Activated CD4-positive, alpha-beta memory T cell treated with anti-CD3 and anti-CD28 coated beads, Interleukin-2, amount 10 ng/mL, durations not matched to agents 7 days and 5 days (primary cell): Measurements from ENCODE around the gene MUC16. TPM values are rescaled to one million over a fixed set of nuclear protein-coding genes. Genes with fewer than 3 reads are reported as not detected.
"Not testable (repeated sequence)": the region's sequence is repeated elsewhere in the genome, so short reads cannot be mapped to it uniquely, and the experiment has no call there.

Experiments used
- CTCF ChIA-PET: fragments of 350-600 bp; sonication (Branson Sonifier 250); formaldehyde crosslinking; loops from one replicate; lab custom pipeline; 2021; ENCODE audit warnings: antibody characterized with exemption, inconsistent platforms; lab: Charles Lee
- POLR2A ChIA-PET: fragments of 350-600 bp; sonication (Branson Sonifier 250); formaldehyde crosslinking; loops from one replicate; lab custom pipeline; 2021; ENCODE audit warnings: antibody characterized with exemption; lab: Charles Lee
- DNase-seq: peaks from one replicate; pipeline ENCODE4 v3.0.0-alpha.2; 2020
- H3K27ac Mint-ChIP-seq: one replicate; pipeline ENCODE4 v1.8.0; 2021; ENCODE audit warnings: mild to moderate bottlenecking, mixed read lengths
- H3K27me3 Mint-ChIP-seq: one replicate; pipeline ENCODE4 v1.8.0; 2021; ENCODE audit warnings: mixed read lengths
- H3K36me3 Mint-ChIP-seq: one replicate; pipeline ENCODE4 v1.8.0; 2021; ENCODE audit warnings: low read depth, mixed read lengths
- H3K4me1 Mint-ChIP-seq: one replicate; pipeline ENCODE4 v1.8.0; 2021; ENCODE audit warnings: mixed read lengths
- H3K4me3 Mint-ChIP-seq: one replicate; pipeline ENCODE4 v1.8.0; 2021; ENCODE audit warnings: mild to moderate bottlenecking, mixed read lengths
- H3K9me3 Mint-ChIP-seq: one replicate; pipeline ENCODE4 v1.8.0; 2021; ENCODE audit warnings: mixed read lengths
- total RNA-seq, 2 experiments: library from RNA; stranded (reverse); gene quantifications; one replicate each; pipeline ENCODE4 v1.2.3, GENCODE V29; 2021

The MUC16 gene
- total RNA-seq: under 1 TPM; under 0.01 to 0.03 TPM

- no peak for DNase-seq
- ChIA-PET POLR2A (no interaction called here), CTCF (no interaction called here)
- H3K4me3 Mint-ChIP-seq: no peak within 1 kb of the TSS
- no peaks in the 10 kb centered on the region for H3K36me3 Mint-ChIP-seq
- no peak within 1 kb of the TSS for H3K27ac Mint-ChIP-seq
- H3K27me3 Mint-ChIP-seq: no peaks in the 10 kb centered on the region
- no peaks in the 10 kb centered on the region for H3K4me1 Mint-ChIP-seq
- H3K9me3 Mint-ChIP-seq: peaks cover 5% of the 10 kb centered on the region
These were observed at the start of gene MUC16 for GRCh38 chr19:9009935-9010651. Gene MUC16 (minus strand): TSS chr19:9010409.

DNA sequence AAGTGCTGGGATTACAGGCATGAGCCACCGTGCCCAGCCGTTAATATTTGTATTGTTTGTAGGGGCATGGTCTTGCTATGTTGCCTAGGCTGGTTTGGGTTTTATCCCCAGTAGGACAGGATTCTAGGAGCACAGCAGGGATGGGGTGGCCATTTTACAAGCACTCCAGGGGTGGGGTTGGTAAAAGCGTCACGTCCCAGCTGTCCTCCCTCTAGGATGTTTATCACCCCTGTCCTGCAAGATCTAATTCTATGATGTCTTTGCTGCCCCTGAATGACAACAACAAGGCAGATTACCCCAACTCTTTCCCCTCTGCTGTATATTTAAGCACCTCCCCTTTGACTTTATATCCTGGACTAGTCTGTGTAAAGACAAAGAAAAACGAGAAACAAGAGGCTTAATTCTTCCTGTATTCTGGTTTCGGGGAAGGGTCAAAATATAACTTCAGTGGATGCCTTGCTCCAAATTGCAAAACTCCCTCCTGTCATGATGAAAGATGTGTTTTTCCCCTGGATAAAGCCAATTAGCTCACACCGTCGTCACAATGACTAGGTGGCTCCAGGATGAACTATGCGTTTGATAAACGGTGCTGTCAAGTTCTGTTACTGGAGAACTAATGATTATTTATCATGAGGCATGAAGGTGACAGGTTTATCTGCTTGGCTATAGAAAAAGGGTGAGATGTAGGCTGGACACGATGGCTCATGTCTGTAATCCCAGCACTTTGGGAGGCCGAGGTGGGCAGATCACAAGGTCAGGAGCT, 48.9 kb upstream of the MUC16 start:
- POLR2A ChIA-PET: no interaction called here
- Mint-ChIP-seq H3K4me1 (no peaks in the 10 kb centered on the region), H3K27me3 (no peaks in the 10 kb centered on the region), H3K4me3 (no peak overlapping the region), H3K27ac (no peak overlapping the region), H3K36me3 (no peaks in the 10 kb centered on the region), H3K9me3 (no peaks in the 10 kb centered on the region)
- CTCF ChIA-PET: no interaction called here
- no peak for DNase-seq

GRCh38 chr19:9057505-9058258, 47.5 kb upstream of the MUC16 start:
- ChIA-PET CTCF (no interaction called here), POLR2A (no interaction called here)
- H3K4me3 Mint-ChIP-seq: no peak overlapping the region
- H3K36me3 Mint-ChIP-seq: no peaks in the 10 kb centered on the region
- no peaks in the 10 kb centered on the region for H3K27me3 Mint-ChIP-seq
- DNase-seq: no peak
- no peaks in the 10 kb centered on the region for H3K4me1 Mint-ChIP-seq
- no peaks in the 10 kb centered on the region for H3K9me3 Mint-ChIP-seq
- no peak overlapping the region for H3K27ac Mint-ChIP-seq

GRCh38 chr19:9056131-9056530, 45.9 kb upstream of the MUC16 start:
- H3K4me1 Mint-ChIP-seq, H3K36me3 Mint-ChIP-seq, H3K27me3 Mint-ChIP-seq, CTCF ChIA-PET, H3K4me3 Mint-ChIP-seq, H3K9me3 Mint-ChIP-seq, POLR2A ChIA-PET, H3K27ac Mint-ChIP-seq, DNase-seq: not testable (repeated sequence)

DNA sequence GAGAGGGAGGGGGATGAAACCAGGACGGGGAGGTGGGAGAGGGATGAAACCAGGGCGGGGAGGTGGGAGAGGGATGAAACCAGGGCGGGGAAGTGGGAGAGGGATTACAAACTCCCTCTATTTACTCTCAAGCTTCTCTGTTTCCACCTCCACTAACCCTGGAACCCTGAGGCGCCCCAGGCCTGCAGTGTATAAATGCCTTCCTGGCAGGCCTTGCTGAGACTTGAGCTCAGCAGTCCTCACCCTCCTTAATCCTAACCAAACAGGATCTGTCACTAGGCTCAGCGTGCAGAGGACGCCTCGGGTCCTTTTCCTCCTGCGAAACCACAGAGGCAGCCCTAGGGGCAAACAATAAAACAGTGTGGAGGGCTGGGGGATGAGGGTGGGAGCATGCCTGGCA, 44.6 kb upstream of the MUC16 start:
- POLR2A ChIA-PET: no interaction called here

DNA sequence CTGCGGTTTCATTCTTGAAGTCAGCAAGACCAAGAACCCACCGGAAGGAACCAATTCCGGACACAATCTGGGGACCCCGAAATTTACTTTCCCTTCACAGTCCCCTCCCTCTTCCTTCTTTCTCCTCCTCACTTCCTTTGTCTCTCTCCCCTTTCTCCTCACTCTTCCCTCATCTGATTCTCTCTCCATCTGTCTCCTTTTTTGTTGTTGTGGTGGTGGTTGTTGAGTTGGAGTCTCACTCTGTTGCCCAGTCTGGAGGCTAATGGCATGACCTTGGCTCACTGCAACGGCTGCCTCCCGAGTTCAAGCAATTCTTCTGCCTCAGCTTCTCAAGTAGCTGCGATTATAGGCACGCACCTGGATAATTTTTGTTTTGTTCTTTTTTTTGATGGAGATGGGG, 44.0 kb upstream of the MUC16 start:
- Mint-ChIP-seq H3K27me3 (no peaks in the 10 kb centered on the region), H3K4me3 (no peak overlapping the region), H3K9me3 (no peaks in the 10 kb centered on the region), H3K27ac (no peak overlapping the region), H3K4me1 (no peaks in the 10 kb centered on the region), H3K36me3 (no peaks in the 10 kb centered on the region)
- CTCF ChIA-PET: no interaction called here
- no peak for DNase-seq
- POLR2A ChIA-PET: no interaction called here

More for the DNA sequence above, 44.6 kb upstream of the MUC16 start:
- CTCF ChIA-PET: interaction anchor here (0.7 kb wide), 1 partner anchor 643 kb away, joined by 5 read pairs; no protein-coding TSS in a partner anchor
- no peak for DNase-seq
- Mint-ChIP-seq H3K4me1 (no peaks in the 10 kb centered on the region), H3K27me3 (no peaks in the 10 kb centered on the region), H3K9me3 (no peaks in the 10 kb centered on the region), H3K36me3 (no peaks in the 10 kb centered on the region), H3K4me3 (no peak overlapping the region), H3K27ac (no peak overlapping the region)

- H3K27ac Mint-ChIP-seq, H3K4me1 Mint-ChIP-seq, H3K9me3 Mint-ChIP-seq, H3K36me3 Mint-ChIP-seq, DNase-seq, CTCF ChIA-PET, POLR2A ChIA-PET, H3K4me3 Mint-ChIP-seq, H3K27me3 Mint-ChIP-seq: not testable (repeated sequence)
These were observed 43.5 kb upstream of the MUC16 start for GRCh38 chr19:9053674-9054073.

DNA sequence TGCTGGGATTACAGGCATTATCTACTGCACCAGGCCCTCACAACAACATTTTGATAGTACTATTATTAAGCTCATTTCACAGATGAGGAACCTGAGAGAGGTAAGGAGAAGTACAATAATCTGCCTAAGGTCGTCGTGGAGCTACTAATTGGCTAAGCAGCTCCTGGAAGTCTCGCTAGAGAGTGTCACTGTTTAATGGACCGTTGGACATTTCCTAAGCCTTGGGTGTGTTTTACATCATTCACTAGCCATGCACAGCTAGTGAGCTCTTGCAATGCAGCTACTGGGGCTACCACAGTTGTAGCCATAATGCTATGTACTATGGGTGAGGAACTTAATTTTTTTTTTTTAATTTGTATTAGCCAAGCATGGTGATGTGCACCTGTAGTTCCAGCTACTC, 42.7 kb upstream of the MUC16 start:
- no peaks in the 10 kb centered on the region for H3K36me3 Mint-ChIP-seq
- DNase-seq: no peak
- H3K27ac Mint-ChIP-seq: no peak overlapping the region
- no peaks in the 10 kb centered on the region for H3K9me3 Mint-ChIP-seq
- ChIA-PET POLR2A (no interaction called here), CTCF (no interaction called here)
- no peak overlapping the region for H3K4me3 Mint-ChIP-seq
- no peaks in the 10 kb centered on the region for H3K4me1 Mint-ChIP-seq
- H3K27me3 Mint-ChIP-seq: no peaks in the 10 kb centered on the region

- POLR2A ChIA-PET: no interaction called here
These were observed 36.5 kb upstream of the MUC16 start for GRCh38 chr19:9046694-9047093.

GRCh38 chr19:9044449-9044848, 34.2 kb upstream of the MUC16 start:
- POLR2A ChIA-PET: no interaction called here
- Mint-ChIP-seq H3K4me3 (no peak overlapping the region), H3K36me3 (no peaks in the 10 kb centered on the region), H3K27me3 (no peaks in the 10 kb centered on the region), H3K27ac (no peak overlapping the region), H3K9me3 (no peaks in the 10 kb centered on the region), H3K4me1 (no peaks in the 10 kb centered on the region)
- CTCF ChIA-PET: no interaction called here
- DNase-seq: no peak

More at GRCh38 chr19:9046694-9047093, 36.5 kb upstream of the MUC16 start:
- Mint-ChIP-seq H3K36me3 (no peaks in the 10 kb centered on the region), H3K9me3 (no peaks in the 10 kb centered on the region), H3K27ac (no peak overlapping the region), H3K4me3 (no peak overlapping the region), H3K27me3 (no peaks in the 10 kb centered on the region), H3K4me1 (no peaks in the 10 kb centered on the region)
- no peak for DNase-seq
- CTCF ChIA-PET: no interaction called here

DNA sequence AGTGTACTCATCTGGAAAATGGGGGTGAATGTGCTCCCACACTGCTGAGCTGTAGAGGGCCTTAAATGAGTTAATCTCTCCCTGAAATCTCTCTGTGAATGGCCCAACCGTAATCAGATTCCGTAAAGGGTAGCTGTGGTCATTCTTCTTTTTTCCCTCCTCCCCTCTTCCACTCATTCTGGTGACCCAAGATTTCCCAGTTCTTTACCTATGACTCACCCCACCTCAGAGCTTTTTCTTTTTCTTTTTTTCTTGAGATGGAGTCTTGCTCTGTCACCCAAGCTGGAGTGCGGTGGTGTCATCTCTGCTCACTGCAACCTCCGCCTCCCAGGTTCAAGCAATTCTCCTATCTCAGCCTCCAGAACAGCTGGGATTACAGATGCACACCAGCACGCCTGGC, 33.3 kb upstream of the MUC16 start:
- Mint-ChIP-seq H3K4me3 (no peak overlapping the region), H3K4me1 (no peaks in the 10 kb centered on the region), H3K9me3 (no peaks in the 10 kb centered on the region), H3K27ac (no peak overlapping the region), H3K36me3 (no peaks in the 10 kb centered on the region), H3K27me3 (no peaks in the 10 kb centered on the region)
- POLR2A ChIA-PET: no interaction called here
- no peak for DNase-seq
- CTCF ChIA-PET: no interaction called here

DNA sequence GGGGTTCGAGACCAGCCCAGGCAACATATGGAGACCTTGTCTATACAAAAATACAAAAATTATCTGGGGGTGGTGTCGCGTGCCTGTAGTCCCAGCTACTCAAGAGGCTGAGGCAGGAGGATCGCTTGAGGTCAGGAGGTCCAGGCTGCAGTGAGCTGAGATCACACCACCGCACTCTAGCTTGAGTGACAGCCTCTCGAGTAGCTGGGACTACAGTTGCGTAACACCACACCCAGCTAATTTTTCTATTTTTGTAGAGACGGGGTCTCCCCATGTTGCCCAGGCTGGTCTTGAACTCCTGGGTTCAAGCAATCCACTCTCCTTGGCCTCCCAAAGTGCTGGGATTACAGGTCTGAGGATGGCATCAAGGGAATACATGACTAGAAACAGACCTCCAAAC, 30.8 kb upstream of the MUC16 start:
- POLR2A ChIA-PET: no interaction called here
- CTCF ChIA-PET: no interaction called here

DNA sequence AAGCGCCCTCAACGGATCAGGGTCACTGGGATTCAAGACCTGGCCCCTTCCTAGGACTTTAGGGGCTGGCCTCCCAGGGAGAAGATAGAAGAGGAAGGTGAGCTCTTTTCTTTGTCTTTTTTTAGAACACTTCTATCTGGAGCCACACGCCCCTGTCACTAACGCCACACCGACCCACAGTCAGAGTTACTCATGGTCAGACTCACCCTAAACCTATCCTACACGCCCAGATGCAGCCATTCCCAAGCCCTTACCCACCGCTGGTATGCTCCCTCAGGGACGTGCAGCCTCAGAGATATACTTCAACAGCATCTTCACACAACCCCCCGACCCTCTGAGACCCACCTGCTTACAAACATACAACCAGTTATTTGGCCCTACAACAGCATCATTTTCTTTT, 29.9 kb upstream of the MUC16 start:
- CTCF ChIA-PET: interaction anchor here (0.6 kb wide), 1 partner anchor 450 kb away, joined by 3 read pairs; no protein-coding TSS in a partner anchor
- H3K4me3 Mint-ChIP-seq: no peak overlapping the region
- H3K27me3 Mint-ChIP-seq: no peaks in the 10 kb centered on the region
- H3K9me3 Mint-ChIP-seq: no peaks in the 10 kb centered on the region
- no peaks in the 10 kb centered on the region for H3K36me3 Mint-ChIP-seq
- POLR2A ChIA-PET: no interaction called here
- no peak for DNase-seq
- no peak overlapping the region for H3K27ac Mint-ChIP-seq
- H3K4me1 Mint-ChIP-seq: no peaks in the 10 kb centered on the region

More for the DNA sequence above, 30.8 kb upstream of the MUC16 start:
- Mint-ChIP-seq H3K27me3 (no peaks in the 10 kb centered on the region), H3K9me3 (no peaks in the 10 kb centered on the region), H3K4me1 (no peaks in the 10 kb centered on the region), H3K27ac (no peak overlapping the region), H3K4me3 (no peak overlapping the region), H3K36me3 (no peaks in the 10 kb centered on the region)
- no peak for DNase-seq
